GM19324 (cell line): ENCODE data around the gene PAX9.

ENCODE experiments used
- ATAC-seq: cut with Tn5 transposase; IDR thresholded peaks from one replicate; pipeline ENCODE4 v1.9.1; 2021; ENCODE audit warnings: mild to moderate bottlenecking, moderate library complexity; ENCODE audit not compliant: unreplicated experiment, low FRiP score

PAX9 gene

DNA sequence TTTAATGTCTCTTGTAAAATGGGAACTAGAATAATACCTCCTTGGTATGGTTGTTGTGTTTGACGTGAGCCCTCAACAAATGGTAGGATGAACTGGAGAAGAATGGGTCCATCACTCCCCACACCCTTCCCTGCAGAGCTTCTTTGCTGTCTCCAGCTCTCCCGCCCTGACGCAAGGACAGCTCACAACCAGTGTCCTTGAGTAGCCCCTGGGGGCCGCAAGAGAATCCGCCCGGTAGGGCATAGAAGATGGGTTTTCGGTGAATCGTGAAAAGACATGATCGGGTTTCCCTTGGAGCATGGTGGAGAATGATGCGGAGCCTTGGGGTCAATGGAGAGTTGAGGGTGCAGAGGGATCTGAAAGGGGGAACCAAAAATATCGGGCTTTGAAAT is 6.1 kb upstream of the PAX9 start:
- no peak for ATAC-seq

DNA sequence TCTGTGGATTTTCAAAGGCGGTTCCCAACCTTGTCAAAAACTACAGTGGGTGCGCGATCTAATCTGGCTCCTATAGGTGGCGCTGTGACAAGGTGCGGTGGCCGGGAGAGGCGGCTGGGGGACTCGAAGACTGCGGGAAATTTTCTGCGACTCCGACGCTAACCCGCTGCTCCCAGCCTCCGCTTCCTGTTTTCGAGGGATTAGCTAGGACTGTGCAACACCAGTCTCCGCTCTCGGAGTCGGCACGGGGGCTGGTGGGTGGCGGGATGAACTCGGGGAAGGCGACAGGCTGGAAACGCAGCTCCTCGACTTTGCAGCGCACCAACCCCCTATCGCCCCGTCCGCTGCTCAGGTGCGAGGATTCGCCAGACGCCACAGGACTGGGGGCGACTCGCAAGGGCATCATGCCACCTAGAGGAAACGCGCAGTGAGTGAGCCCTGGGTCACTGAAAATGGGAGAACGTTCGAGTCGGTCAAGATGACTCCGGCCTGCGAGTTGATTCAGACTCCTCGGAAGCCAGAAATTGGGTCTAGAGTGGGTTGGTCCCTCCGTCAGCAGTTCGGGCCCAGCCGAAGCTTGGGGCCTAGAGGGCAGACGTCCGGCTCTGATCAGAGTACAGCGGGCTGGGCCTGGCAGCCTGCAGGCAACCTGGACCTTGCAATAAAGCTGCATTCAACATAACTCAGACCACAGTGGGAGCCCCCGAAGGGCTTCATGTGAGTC is 5.5 kb upstream of the PAX9 start:
- ATAC-seq: no peak

DNA sequence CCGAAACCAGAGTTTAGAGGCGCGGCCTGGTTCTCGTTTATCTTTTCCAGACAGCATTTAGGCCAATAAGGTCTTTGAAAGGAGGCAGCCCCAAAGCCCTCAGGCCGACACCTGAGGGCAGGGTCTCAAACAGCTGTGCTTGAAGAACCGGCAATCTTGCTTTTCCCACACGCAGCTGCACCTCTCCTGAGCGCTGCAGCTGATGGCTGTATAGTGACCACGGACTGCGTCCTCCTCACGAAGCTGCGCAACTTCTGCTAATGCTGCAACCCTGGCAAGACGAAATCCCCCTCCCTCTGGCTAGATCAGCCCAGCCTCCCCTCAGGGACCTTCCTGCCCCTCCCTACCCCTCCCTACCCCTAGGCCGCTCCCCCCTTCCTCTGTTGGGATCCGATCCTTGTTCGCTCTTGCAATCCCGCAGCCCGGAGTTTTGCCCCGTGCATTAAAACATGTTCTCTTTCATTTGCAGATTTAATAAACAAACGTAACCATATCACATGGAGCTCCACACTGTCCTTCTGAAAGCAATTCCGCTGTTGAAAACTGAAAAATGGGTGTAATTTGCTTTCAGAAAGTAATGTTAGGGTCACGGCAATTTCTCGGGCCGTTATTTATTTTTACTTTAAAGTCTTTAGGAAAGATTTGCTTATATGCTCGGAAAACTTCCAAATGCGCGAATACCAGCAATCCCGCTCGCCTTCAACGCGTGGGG is 4.8 kb upstream of the PAX9 start:
- no peak for ATAC-seq

- no peak for ATAC-seq
Measured at GRCh38 chr14:36657399-36658122, 4.1 kb upstream of the PAX9 start.

DNA sequence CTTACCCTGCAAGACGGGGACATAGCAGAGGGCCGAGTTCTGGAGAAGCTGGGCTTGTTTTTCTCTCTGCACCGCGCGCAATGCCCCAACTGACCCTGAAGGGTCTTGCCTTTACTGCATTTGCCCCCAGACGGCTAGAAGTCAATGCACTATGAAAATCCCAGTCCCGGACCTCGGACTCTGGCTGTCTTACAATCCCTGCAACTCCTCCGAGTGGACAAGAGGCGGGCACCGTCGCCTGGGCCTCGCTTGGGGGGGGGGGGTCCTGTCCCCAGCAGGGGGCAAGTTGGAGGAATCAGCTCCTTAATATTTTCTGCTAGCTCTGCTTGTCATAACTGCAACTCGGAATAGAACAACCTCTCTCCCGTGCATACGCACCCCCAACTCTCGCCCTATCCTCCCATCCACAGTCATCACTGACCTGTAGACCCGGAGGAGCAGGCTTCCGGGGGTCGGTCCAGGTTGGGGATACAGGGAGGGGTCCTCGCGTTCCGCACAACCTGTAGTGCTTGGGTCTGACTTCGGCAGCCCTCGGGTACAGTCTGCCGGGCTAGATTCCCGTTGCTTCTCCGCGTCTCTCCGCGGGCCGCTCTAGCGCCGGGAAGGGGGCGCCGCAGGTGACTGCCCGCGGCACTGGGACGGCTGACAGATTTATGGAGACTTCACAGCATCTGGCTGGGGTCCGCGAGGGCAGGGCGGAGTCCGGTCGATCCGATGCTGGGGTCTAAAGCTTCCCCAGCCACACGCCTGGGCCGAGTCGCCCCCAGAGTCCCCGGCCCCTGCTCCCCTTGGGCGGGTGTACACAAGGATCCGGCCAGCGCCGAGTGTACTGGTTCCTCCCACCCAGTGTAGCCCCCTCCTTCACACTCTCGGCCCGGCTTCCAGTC is 3.3 kb upstream of the PAX9 start:
- no peak for ATAC-seq

GRCh38 chr14:36659010-36659821 is 2.4 kb upstream of the PAX9 start:
- no peak for ATAC-seq

DNA sequence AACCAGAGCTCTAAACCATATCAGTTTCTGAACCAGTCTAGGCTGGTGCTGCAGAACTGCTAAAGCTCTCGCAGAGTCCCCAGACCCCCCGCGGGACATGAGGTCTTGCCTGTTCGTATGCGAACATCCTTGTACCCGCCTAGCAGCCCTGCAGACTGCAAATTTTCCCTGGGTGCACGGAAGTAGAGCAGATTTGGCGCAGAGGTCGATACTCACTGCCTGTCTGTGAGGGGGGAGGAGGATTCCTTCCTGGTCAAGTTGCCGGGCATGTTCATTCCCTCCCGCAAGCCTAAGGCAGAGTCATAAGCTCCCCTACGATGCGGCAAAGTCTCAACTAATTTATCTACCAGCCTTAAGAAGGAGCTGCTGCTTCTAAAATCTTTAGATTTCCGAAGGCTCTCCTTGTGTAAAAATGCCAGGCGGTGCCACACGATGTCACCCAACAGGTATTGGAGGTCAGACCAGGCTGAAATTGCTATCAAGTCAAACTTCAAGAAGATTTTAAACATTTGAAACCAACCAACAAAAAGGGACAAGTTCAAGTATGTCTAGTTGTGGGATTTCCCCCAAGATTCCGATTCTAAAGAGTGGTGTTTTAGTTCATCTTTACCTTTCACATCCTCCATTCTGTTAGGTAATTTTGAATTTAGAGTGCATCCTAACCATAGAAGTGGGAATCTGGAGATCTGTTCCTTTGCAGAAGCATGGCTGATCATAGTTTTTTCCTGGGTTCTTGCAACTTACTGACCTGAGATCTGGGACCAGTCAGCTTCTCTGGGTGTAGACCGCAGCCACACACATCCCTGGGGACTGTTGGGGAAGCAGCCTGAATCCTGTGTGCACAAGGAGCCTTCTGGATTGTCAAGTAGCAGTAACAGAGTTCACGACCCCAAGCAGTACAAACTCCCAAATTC is 1.6 kb upstream of the PAX9 start:
- no peak for ATAC-seq

DNA sequence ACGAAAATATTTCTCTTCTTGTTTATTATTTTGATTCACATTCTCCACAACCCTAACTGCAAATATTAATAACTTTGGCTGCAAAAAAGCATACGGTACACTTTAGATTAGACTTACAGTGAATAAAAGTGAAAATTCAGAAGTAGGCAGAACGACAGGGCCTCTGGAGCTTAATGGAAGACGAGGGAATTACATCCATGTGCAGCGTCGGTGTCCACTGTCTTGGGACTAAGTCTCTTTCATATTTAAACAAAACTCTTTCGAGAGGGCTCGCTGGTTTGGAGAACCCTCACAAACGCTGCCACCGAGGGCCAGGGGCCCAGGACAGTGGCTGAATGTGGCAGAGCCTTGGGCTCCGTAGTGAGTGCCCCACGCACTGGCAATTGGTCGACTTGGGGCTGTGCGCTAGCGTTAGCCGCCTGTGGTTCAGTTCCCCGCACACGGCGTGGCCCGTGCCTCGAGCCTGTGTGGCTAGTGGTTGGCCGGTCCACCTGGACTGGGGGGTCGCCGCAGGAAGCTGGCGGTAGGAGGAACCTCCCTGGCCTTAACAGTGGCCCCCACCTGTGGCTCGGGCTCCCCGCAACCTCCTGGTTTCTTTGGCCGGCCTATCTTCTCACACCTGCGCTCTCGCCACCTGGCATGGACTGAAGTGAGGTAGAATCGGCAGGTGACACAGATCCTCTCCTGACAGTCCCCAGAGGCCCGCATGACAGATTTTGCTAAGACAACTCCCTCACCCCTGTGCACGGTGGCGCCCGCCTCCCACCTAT is 739 bp upstream of the PAX9 start:
- no peak for ATAC-seq

DNA sequence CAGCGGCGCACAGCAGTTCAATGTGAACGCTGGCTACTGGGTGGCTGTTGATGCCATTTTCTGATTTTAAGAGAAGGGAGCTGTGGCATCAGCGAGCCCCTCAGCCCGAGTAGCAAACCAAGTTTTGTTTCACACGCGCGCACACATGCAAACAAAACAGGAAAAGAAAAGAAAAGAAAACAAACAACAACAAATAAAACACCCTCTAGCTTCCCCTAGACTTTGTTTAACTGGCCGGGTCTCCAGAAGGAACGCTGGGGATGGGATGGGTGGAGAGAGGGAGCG is 540 bp downstream of the PAX9 start:
- no peak for ATAC-seq

GRCh38 chr14:36662543-36663403 is 1.1 kb downstream of the PAX9 start:
- ATAC-seq: no peak

DNA sequence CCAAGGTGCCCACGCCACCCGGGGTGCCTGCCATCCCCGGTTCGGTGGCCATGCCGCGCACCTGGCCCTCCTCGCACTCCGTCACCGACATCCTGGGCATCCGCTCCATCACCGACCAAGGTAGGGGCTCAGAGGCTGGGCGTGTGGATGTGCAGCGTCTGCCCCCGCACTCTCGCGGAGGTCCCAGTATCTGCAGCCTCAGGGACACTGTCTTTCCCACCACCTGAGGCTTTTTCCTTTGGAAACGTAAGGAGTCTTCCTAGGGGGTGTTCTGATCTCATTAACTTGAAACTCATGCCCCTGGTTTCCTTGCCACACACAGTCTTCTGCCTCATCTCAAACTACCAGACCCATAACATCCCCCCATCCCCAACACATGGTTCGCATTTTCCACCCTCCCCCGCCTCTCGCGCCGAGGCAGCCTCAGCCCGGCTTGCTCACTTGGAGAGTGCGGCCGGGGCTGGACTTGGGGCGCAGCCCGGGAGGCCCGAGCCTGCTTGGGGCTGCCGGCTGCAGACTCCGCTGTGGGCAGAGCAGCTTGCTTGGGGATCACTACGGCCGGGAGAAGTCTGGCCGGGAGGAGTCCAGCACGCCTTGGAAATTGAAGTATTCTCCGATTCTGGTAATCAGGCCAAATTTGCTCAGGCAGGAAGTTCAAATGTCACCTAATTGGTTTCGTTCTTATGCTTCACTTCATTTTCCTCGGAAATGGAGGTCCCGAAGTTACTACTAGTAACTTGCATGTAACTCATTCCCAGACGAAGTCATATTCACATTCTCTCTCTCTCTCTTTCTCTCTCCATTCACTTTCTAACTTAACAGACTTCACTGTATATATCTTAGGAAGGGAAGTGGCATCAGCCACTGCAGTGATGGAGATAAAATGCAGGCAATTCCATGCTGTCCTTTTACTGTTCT is 2.0 kb downstream of the PAX9 start:
- ATAC-seq: no peak

GRCh38 chr14:36664322-36665193 is 2.9 kb downstream of the PAX9 start:
- ATAC-seq: no peak

GRCh38 chr14:36665887-36666415 is 4.3 kb downstream of the PAX9 start:
- ATAC-seq: no peak

DNA sequence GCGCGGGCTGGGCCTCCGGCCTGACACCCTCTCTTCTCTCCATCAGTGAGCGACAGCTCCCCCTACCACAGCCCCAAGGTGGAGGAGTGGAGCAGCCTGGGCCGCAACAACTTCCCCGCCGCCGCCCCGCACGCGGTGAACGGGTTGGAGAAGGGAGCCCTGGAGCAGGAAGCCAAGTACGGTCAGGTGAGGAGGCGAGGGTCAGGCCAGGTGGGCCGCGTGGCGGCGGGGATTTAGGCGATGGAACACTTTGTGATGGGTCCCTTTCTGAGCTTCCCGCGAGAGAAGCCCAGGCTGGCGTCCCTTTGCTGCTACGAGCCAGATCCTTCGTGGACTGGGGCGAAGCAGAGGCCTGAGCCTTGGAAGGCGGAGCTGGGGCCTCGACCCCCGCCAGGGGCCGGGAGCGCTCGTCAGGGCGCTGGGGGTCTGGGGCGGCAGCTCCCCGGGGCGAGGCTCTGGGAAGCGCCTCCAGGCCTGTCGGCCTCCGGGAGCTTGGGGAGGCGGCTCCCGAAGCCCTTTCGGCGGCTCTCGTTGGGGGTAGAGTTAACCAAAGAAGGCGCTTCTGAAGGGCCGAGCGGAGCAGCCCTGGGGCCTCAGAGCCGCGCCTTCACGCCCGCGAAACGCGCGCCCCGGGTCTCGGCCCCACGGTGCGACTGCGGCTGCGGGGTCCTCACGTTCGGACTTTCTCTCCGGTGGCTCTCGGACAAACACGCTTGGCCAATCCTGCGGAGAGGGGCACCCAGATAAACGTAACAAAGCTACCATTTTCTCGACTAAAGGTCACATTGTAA is 5.0 kb downstream of the PAX9 start:
- no peak for ATAC-seq
